HG03064 (cell line): ENCODE results near the gene ASAH2.

Source experiments
- ATAC-seq: cut with Tn5 transposase; IDR thresholded peaks from one replicate; pipeline ENCODE4 v1.9.1; 2021; ENCODE audit warnings: low read depth; ENCODE audit not compliant: unreplicated experiment

The ASAH2 gene

GRCh38 chr10:50210876-50211275 lies 40.4 kb downstream of the ASAH2 start:
- ATAC-seq: no peak
